DND-41 (cell line): ENCODE results near the gene MOGAT1.

Experiments used
- ATAC-seq: fragments of 200-7000 bp; cut with Tn5 transposase; 3 replicates; pipeline ENCODE4 v1.9.1; 2021; ENCODE audit warnings: low read depth; ENCODE audit not compliant: insufficient read depth
- DNase-seq: peaks from one replicate; pipeline ENCODE4 v3.0.0-alpha.2; 2020
- H2AFZ ChIP-seq: 2 replicates; pipeline ENCODE4 v1.6.0; 2012; ENCODE audit warnings: low read depth, low read length
- H3K27ac ChIP-seq: 2 replicates; pipeline ENCODE4 v1.5.1; 2012; ENCODE audit warnings: low read length, inconsistent platforms
- H3K27me3 ChIP-seq: fragments of 200-600 bp; sonication (generic); 2 replicates; pipeline ENCODE4 v1.6.0; 2012; ENCODE audit warnings: low read length, mild to moderate bottlenecking, inconsistent platforms; ENCODE audit not compliant: insufficient read depth, poor library complexity
- H3K36me3 ChIP-seq: 2 replicates; pipeline ENCODE4 v1.5.1; 2012; ENCODE audit warnings: low read length, inconsistent platforms; ENCODE audit not compliant: insufficient read depth
- H3K4me1 ChIP-seq: 2 replicates; pipeline ENCODE4 v1.5.1; 2012; ENCODE audit warnings: mild to moderate bottlenecking, low read length; ENCODE audit not compliant: insufficient read depth
- H3K4me2 ChIP-seq: 2 replicates; pipeline ENCODE4 v1.6.0; 2012; ENCODE audit warnings: mild to moderate bottlenecking, moderate library complexity, low read length, inconsistent platforms; ENCODE audit not compliant: insufficient read depth
- H3K4me3 ChIP-seq, 2 experiments: fragments of 200-600 bp in 1 of 2; shearing (Covaris generic) in 1 of 2; 2 replicates each; pipeline ENCODE4 v1.5.1; 2012 to 2016; ENCODE audit warnings: inconsistent platforms in 2 of 2, low read length in 2 of 2, mild to moderate bottlenecking in 2 of 2, low read depth in 1 of 2, moderate library complexity in 1 of 2
- H3K79me2 ChIP-seq: 2 replicates; pipeline ENCODE4 v1.6.0; 2012; ENCODE audit warnings: low read length, inconsistent platforms; ENCODE audit not compliant: insufficient read depth
- H3K9ac ChIP-seq: 2 replicates; pipeline ENCODE4 v1.6.0; 2012; ENCODE audit warnings: low read depth, mild to moderate bottlenecking, inconsistent platforms, low read length, moderate library complexity
- H3K9me3 ChIP-seq: 2 replicates; pipeline ENCODE4 v1.5.1; 2012; ENCODE audit warnings: low read length, moderate library complexity, mild to moderate bottlenecking, inconsistent platforms; ENCODE audit not compliant: insufficient read depth, severe bottlenecking
- H4K20me1 ChIP-seq: 2 replicates; pipeline ENCODE4 v1.6.0; 2012; ENCODE audit warnings: low read length; ENCODE audit not compliant: insufficient read depth
- CTCF ChIP-seq: IDR thresholded peaks from 2 replicates; pipeline ENCODE4 v1.5.1; 2012; ENCODE audit warnings: borderline replicate concordance, low read length, moderate library complexity, mild to moderate bottlenecking; ENCODE audit not compliant: poor library complexity, severe bottlenecking; ENCODE audit errors: extremely low read depth
- EZH2 ChIP-seq: IDR thresholded peaks from 3 replicates; pipeline ENCODE4 v1.6.1; 2012; ENCODE audit warnings: borderline replicate concordance, low read depth, mild to moderate bottlenecking, moderate library complexity, low read length, inconsistent platforms; ENCODE audit not compliant: severe bottlenecking

MOGAT1 gene

DNA sequence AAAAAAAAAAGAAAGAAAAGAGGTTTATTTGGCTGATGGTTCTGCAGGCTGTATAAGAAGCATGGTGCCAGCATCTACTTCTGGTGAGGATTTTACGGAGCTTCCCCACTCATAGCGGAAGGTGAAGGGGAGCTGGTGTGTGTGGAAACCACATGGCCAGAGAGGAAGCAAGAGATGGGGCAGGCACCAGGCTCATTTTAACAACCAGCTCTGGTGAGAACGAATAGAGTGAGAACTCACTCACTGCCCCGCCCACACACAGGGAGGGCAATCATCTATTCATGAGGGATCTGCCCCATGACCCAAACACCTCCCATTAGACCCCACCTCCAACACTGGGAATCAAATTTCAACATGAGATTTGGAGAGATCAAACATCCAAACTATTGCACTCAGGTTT lies 68.5 kb downstream of the MOGAT1 start:
- Histone ChIP-seq H3K9me3 (no peaks in the 10 kb centered on the region), H3K36me3 (no peaks in the 10 kb centered on the region), H3K4me2 (no peak overlapping the region), H3K9ac (no peak overlapping the region), H3K79me2 (no peaks in the 10 kb centered on the region), H3K4me3 (no peak overlapping the region), H3K27me3 (no peaks in the 10 kb centered on the region), H2AFZ (no peak overlapping the region), H3K4me1 (peaks cover 20% of the 10 kb centered on the region), H3K27ac (no peak overlapping the region), H4K20me1 (no peaks in the 10 kb centered on the region)
- TF ChIP-seq CTCF, result no peak
- TF ChIP-seq EZH2, result no peak
- DNase-seq, result no peak
- no peak for ATAC-seq

- H3K4me1 ChIP-seq, result peaks cover 20% of the 10 kb centered on the region
- H3K27me3 ChIP-seq, result no peaks in the 10 kb centered on the region
- DNase-seq (peak; percentile 32), ATAC-seq (peak; percentile 66)
- H2AFZ ChIP-seq, result no peak overlapping the region
- no peak overlapping the region for H3K27ac ChIP-seq
- H3K4me3 ChIP-seq, result no peak overlapping the region
- H3K36me3 ChIP-seq, result no peaks in the 10 kb centered on the region
- H3K4me2 ChIP-seq, result no peak overlapping the region
- TF ChIP-seq EZH2 (no peak), CTCF (no peak)
- no peaks in the 10 kb centered on the region for H3K9me3 ChIP-seq
- H3K9ac ChIP-seq, result no peak overlapping the region
- no peaks in the 10 kb centered on the region for H4K20me1 ChIP-seq
- no peaks in the 10 kb centered on the region for H3K79me2 ChIP-seq
These were observed 71.9 kb downstream of the MOGAT1 start for GRCh38 chr2:222743251-222743812.

DNA sequence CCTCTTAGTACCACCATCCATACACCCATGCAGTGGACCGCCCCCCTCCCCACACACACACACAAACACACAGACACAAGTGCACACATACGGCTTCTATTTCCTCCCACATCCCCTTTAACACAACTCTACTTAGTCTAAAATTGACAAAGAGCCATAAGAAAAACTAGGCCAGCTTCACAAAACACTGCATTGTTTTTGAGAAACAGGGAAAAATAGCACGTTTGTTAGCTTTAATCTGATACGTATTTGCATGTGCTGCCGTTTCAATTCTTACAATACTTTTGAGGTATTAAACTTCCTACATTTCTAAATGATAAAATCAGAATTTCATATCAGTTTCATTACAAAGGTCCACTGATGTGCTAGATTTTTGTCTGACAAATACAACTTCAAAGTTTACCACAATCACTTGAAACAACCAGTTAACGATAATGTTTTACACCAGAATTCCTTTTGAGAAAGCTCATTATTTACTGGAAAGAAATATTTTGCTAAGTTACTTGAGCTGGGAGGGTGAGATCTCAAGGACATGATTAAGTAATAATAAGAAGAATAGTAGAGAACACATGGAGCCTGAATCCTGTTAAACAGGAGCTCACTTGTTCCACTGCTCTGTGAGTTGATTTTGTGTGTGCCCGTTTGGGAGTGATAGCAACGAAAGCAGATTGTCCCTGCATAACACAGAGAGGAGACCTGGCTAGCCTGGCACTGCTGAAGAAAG lies 74.5 kb downstream of the MOGAT1 start:
- no peak overlapping the region for H3K4me3 ChIP-seq
- no peak overlapping the region for H3K27ac ChIP-seq
- H4K20me1 ChIP-seq, result no peaks in the 10 kb centered on the region
- no peaks in the 10 kb centered on the region for H3K27me3 ChIP-seq
- H2AFZ ChIP-seq, result no peak overlapping the region
- peaks cover 18% of the 10 kb centered on the region for H3K4me1 ChIP-seq
- no peak for DNase-seq
- H3K9me3 ChIP-seq, result no peaks in the 10 kb centered on the region
- no peaks in the 10 kb centered on the region for H3K36me3 ChIP-seq
- H3K4me2 ChIP-seq, result no peak overlapping the region
- no peak for TF ChIP-seq EZH2
- no peak for TF ChIP-seq CTCF
- H3K79me2 ChIP-seq, result no peaks in the 10 kb centered on the region
- no peak overlapping the region for H3K9ac ChIP-seq
- no peak for ATAC-seq
